ENCODE measurements around the gene PTOV1. TPM values are rescaled to one million over a fixed set of nuclear protein-coding genes. Genes with fewer than 3 reads are reported as not detected.

Gene PTOV1
- total and polyA plus RNA-seq, 10 of the 15 experiments (the other 5 are each of a cell fraction or from before 2014, with no cell fraction given), result 3.2 to 83.5 (median 22.3) TPM

DNA sequence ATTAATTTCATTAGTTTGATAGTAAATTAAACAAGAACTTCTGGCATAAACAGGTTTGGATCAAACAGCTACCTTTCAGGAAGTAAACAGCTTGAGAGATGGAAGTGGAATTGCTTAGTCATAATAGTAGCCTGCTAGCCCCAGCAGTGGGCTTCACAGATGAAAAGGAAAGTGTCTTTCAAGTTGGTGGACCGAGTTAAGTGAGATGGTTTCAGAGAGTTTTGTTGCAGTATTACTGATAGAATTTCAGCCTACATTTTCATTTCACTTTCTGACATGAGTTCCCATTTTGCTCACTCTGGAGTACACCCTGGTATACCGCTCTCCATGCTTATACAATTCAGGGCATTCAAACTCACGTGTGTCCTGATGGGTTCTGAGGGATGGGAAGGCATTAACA is 2.0 kb upstream of the PTOV1 start (continued):
- TF ChIP-seq, protein P1, sequence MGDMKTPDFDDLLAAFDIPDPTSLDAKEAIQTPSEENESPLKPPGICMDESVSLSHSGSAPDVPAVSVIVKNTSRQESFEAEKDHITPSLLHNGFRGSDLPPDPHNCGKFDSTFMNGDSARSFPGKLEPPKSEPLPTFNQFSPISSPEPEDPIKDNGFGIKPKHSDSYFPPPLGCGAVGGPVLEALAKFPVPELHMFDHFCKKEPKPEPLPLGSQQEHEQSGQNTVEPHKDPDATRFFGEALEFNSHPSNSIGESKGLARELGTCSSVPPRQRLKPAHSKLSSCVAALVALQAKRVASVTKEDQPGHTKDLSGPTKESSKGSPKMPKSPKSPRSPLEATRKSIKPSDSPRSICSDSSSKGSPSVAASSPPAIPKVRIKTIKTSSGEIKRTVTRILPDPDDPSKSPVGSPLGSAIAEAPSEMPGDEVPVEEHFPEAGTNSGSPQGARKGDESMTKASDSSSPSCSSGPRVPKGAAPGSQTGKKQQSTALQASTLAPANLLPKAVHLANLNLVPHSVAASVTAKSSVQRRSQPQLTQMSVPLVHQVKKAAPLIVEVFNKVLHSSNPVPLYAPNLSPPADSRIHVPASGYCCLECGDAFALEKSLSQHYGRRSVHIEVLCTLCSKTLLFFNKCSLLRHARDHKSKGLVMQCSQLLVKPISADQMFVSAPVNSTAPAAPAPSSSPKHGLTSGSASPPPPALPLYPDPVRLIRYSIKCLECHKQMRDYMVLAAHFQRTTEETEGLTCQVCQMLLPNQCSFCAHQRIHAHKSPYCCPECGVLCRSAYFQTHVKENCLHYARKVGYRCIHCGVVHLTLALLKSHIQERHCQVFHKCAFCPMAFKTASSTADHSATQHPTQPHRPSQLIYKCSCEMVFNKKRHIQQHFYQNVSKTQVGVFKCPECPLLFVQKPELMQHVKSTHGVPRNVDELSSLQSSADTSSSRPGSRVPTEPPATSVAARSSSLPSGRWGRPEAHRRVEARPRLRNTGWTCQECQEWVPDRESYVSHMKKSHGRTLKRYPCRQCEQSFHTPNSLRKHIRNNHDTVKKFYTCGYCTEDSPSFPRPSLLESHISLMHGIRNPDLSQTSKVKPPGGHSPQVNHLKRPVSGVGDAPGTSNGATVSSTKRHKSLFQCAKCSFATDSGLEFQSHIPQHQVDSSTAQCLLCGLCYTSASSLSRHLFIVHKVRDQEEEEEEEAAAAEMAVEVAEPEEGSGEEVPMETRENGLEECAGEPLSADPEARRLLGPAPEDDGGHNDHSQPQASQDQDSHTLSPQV (IDR thresholded peaks at IDR 0.05), result no peak
- peak; percentile 28; the same call in 1 of the 2 replicates for TF ChIP-seq TCF7 (IDR thresholded peaks at IDR 0.05; ENCODE audit: borderline replicate concordance)
- TF ChIP-seq ZNF207 (IDR thresholded peaks at IDR 0.05; ENCODE audit: borderline replicate concordance), result no peak
- TF ChIP-seq, protein P2, sequence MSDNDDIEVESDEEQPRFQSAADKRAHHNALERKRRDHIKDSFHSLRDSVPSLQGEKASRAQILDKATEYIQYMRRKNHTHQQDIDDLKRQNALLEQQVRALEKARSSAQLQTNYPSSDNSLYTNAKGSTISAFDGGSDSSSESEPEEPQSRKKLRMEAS (IDR thresholded peaks at IDR 0.05; ENCODE audit: low read depth, low read length), result no peak
- TF ChIP-seq, protein P3, sequence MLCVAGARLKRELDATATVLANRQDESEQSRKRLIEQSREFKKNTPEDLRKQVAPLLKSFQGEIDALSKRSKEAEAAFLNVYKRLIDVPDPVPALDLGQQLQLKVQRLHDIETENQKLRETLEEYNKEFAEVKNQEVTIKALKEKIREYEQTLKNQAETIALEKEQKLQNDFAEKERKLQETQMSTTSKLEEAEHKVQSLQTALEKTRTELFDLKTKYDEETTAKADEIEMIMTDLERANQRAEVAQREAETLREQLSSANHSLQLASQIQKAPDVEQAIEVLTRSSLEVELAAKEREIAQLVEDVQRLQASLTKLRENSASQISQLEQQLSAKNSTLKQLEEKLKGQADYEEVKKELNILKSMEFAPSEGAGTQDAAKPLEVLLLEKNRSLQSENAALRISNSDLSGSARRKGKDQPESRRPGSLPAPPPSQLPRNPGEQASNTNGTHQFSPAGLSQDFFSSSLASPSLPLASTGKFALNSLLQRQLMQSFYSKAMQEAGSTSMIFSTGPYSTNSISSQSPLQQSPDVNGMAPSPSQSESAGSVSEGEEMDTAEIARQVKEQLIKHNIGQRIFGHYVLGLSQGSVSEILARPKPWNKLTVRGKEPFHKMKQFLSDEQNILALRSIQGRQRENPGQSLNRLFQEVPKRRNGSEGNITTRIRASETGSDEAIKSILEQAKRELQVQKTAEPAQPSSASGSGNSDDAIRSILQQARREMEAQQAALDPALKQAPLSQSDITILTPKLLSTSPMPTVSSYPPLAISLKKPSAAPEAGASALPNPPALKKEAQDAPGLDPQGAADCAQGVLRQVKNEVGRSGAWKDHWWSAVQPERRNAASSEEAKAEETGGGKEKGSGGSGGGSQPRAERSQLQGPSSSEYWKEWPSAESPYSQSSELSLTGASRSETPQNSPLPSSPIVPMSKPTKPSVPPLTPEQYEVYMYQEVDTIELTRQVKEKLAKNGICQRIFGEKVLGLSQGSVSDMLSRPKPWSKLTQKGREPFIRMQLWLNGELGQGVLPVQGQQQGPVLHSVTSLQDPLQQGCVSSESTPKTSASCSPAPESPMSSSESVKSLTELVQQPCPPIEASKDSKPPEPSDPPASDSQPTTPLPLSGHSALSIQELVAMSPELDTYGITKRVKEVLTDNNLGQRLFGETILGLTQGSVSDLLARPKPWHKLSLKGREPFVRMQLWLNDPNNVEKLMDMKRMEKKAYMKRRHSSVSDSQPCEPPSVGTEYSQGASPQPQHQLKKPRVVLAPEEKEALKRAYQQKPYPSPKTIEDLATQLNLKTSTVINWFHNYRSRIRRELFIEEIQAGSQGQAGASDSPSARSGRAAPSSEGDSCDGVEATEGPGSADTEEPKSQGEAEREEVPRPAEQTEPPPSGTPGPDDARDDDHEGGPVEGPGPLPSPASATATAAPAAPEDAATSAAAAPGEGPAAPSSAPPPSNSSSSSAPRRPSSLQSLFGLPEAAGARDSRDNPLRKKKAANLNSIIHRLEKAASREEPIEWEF (IDR thresholded peaks at IDR 0.05; ENCODE audit: insufficient replicate concordance, low read depth, low read length), result no peak
- peak; percentile 17 for TF ChIP-seq SP1 (IDR thresholded peaks at IDR 0.05; ENCODE audit: low read depth, low read length)
- TF ChIP-seq HDAC2 (IDR thresholded peaks at IDR 0.05), result no peak

Data from GM12878 (cell line).